ENCODE data around the gene LYST.
"Not testable (repeated sequence)": the region's sequence is repeated elsewhere in the genome, so short reads cannot be mapped to it uniquely, and the experiment has no call there.

The LYST gene

DNA sequence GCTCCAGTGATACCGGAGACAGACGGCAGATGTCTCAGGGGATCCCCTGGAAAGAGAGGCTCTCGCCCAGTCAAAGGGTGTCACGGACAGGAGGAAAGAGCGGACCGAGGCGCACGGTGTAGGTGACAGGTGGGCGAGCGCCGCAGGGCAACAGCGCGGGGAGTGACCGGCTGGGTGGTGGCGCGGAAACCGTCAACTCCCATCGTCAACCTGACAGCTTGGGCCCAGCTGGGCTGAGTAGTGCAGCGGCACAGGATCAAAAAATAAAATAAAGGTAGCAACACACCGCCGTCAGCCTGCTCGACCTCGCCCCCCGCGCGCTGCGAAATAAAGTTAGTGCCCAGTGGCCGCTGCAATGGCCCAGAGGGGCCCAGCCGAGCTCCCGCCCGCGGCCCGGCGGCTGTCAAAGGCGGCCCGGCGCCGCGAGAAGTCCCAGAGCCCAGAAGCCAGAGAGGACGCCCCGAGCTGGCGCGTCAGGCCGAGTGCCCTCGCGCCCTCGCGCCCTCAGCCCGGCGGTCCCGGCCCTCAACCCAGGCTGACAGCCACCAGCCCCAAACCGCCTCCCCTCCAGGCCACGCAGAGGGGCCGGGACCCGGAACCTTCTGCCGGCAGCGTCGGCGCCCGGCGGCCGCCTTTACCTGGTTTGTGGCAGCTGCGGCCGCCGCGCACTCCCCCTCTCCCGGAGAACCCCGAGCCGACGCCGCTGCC, at the start of gene LYST:
Gene LYST (minus strand): TSS at position 702 of the 708 bp plus-strand sequence. CDS start 36,489 bp downstream, outside the sequence.
- in situ Hi-C loops (cut with HindIII; ENCODE audit: low sequenced_read_pairs), result no loop called here

DNA sequence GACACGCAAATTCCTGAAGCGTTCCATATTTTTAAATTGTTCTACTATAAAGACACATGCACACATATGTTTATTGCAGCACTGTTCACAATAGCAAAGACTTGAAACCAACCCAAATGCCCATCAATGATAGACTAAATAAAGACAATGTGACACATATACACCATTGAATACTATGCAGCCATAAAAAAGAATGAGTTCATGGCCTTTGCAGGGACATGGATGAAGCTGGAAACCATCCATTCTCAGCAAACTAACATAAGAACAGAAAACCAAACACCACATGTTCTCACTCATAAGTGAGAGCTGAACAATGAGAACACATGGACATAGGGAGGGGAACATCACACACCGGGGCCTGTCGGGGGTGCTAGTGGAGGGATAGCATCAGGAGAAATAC, 48.8 kb upstream of the LYST start:
- in situ Hi-C loops (cut with HindIII; ENCODE audit: low sequenced_read_pairs), result not testable (repeated sequence)

- in situ Hi-C loops (cut with HindIII; ENCODE audit: low sequenced_read_pairs), result no loop called here
These were observed 46.6 kb upstream of the LYST start for GRCh38 chr1:235913311-235913710.

- in situ Hi-C loops (cut with HindIII; ENCODE audit: low sequenced_read_pairs), result no loop called here
These were observed 45.2 kb upstream of the LYST start for GRCh38 chr1:235911876-235912275.

DNA sequence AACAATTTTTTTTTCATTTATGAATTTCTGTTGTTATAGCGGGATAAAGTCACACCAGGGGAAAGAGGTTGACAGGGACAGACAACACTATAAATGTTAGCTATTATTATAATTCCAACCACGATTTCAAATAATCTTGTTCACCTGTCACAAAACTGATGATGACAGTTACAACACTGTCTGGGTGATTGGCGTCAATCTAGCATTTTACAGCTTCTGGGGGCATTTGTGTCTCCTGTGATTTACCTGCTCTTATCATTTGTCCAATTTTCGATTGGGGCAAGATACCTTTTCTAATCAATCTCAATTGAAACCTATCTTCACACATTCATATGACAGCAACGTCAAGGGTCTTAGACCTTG, 44.6 kb upstream of the LYST start:
- in situ Hi-C loops (cut with HindIII; ENCODE audit: low sequenced_read_pairs), result no loop called here

DNA sequence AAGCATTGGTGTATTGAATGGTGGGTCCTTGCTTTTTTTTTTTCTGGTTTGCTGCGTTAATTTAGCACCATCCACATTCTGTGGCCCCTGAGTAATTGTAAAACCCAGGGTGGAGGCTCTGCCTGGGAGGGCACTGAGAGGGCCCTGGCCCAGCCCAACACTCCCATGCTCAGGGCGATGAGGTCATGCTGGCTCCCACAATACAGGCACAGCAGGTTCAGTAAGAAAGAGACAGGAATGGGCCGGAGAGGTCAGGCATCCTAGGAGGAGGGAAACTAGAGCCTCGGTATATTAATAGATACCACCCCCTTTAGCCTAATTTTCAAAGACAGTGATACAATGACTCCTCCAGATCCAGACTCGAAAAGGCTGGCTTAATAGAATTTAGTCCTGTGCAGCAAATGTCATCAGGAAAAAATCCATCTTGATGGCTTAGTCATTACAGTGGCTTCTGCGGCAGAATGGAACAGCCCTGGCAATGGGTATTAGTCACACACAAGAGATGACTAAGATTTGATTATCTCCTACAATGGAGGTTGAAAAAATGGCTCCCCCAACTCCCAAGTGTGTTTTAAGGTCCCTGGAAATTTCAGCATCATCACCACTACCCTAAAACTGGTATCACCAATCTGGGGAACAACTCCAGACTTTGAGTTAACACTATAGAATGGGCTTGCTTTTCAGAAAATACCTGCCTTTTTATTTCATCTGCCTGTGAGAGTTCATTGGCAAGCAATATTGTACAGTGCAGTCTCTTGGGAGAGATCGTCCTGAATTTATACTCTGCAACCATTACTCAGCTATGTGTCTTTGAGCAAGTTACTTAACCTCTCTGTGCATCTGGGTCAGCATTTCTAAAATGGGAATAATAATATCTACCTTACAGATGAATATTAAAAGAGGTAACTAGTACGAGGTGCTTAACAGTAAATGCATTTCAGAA, 43.9 kb upstream of the LYST start:
- in situ Hi-C loops (cut with HindIII; ENCODE audit: low sequenced_read_pairs), result no loop called here

- in situ Hi-C loops (cut with HindIII; ENCODE audit: low sequenced_read_pairs), result no loop called here
These were observed 42.2 kb upstream of the LYST start for GRCh38 chr1:235908742-235909520.

DNA sequence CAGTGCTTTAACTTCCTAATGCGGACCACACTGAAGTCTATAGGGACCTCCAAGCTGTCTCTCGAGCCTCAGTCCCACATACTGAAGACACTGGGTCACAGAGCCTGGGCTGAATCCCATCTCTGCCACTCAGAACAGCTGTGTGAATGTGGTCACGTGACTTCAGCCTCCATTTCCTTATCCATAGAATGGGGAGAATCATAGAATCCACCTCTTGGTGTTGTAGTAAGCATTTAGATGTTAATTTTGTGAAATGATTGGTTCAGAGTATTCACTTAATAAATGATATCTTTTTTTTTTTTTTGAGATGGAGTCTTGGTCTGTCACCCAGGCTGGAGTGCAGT, 41.2 kb upstream of the LYST start:
- in situ Hi-C loops (cut with HindIII; ENCODE audit: low sequenced_read_pairs), result no loop called here

DNA sequence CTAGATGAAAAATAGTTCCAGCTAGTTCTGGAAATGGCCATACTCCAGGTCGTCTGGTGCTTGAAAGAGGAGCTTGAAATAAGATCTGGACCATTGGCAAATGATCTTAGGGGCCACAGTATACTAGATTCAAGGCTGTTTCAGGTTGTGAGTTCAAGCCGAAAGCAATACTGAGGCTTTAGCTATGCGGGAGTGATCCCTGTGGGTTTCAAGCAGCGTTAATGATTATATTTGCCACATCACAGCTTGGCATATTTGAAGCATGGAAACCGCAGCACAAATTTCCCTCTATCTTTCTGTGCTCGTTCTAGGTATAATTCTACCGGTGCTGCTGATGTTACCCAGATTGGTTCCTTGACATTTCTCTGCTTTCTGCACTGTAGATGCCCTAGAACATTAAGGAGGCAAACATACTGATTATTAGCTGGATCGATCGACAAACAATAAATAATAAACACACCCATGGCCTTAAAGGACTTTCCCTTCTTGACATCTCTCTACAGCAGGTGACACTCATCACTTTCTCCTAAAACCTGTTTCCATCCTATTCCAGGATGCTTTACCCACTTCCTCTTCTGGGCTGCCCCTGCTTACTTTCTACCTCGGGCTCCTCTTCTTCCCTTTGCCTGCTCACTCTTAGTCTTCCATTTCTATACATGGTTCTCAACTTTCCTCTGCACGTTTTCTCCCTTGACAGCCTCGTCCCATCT, 40.6 kb upstream of the LYST start:
- in situ Hi-C loops (cut with HindIII; ENCODE audit: low sequenced_read_pairs), result no loop called here

- in situ Hi-C loops (cut with HindIII; ENCODE audit: low sequenced_read_pairs), result no loop called here
These were observed 39.7 kb upstream of the LYST start for GRCh38 chr1:235906436-235906835.

DNA sequence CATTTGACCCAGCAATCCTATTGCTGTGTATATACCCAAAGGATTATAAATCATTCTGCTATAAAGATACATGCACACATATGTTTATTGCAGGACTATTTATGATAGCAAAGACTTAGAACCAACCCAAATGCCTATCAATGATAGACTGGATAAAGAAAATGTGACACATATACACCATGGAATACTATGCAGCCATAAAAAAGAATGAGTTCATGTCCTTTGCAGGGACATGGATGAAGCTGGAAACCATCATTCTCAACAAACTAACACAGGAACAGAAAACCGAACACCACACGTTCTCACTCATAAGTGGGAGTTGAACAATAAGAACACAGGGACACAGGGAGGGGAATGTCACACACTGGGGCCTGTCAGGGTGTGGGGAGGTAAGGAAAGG, 37.1 kb upstream of the LYST start:
- in situ Hi-C loops (cut with HindIII; ENCODE audit: low sequenced_read_pairs), result not testable (repeated sequence)

GRCh38 chr1:235902677-235903542, 36.2 kb upstream of the LYST start:
- in situ Hi-C loops (cut with HindIII; ENCODE audit: low sequenced_read_pairs), result no loop called here

DNA sequence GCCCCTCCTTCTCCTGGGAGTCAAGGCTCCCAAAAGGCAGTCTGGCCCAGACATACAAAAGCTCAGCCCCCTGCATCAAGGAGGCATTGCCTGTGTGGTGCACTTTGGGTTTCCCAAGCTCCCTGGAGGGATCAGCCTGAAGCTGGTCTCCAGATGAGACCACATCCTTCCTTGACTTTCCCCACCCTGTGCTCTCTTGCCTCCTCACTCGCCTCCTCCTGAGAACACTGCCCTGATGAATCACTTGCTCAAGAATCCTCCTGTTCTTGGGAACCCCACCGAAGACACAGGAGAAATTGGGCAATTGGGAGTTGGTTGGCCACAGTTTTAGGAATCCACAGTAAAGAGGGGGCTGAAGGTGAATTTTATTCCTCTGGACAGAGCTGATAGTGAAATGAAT, 34.8 kb upstream of the LYST start:
- in situ Hi-C loops (cut with HindIII; ENCODE audit: low sequenced_read_pairs), result no loop called here

- in situ Hi-C loops (cut with HindIII; ENCODE audit: low sequenced_read_pairs), result no loop called here
These were observed 31.4 kb upstream of the LYST start for GRCh38 chr1:235898126-235898525.

- in situ Hi-C loops (cut with HindIII; ENCODE audit: low sequenced_read_pairs), result no loop called here
These were observed 27.1 kb upstream of the LYST start for GRCh38 chr1:235893840-235894239.

DNA sequence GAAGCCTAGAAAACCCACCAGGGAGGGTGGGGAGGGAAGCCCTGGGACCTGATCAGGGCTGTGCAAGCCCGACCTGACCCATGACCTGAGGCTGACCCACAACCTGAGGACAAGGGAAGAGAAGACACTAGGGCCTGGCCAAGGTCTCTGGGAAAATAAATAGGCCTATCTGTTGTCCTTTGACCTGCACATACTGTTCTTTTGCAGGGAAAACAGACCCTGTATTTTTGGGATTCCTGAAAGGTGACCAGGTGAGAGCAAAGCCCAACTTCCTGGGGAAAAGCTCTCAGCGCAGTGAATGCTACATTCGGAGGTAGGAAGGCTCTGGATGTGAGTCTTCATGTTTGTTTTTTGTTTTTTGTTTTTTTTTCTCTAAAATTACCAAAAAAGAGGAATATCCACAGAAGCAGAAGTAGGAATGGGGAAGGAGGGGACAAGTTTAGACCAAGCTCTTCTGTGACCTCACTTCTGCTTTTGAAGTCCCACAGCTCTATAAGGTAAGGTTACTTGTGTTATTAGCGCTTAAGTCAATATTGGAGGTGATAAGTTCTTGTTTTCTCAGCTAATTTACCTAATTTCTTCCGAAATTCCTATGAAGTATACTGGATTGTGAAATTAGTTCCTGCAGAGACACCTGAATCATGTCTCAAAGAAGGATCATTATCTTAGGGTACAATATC, 26.2 kb upstream of the LYST start:
- in situ Hi-C loops (cut with HindIII; ENCODE audit: low sequenced_read_pairs), result no loop called here

DNA sequence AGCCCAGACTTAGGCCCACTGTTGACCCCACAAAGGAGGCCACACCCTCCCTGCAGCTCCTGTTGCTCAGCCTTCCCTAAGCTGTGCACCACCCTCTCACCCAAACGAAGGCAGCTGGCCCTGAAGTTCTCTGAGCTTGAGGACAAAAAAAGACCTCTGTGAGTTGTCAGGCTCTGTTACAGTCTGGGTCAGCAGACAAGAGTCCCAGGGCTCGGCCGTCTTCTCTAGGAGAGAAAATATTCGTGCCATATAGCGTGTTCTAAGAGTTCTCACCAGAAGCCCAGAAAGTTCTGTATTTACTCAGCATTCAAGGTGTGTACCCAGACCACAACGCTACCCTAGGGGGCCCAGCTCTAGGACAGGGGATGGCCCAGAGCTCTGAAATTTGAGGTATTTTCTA, 25.5 kb upstream of the LYST start:
- in situ Hi-C loops (cut with HindIII; ENCODE audit: low sequenced_read_pairs), result no loop called here

DNA sequence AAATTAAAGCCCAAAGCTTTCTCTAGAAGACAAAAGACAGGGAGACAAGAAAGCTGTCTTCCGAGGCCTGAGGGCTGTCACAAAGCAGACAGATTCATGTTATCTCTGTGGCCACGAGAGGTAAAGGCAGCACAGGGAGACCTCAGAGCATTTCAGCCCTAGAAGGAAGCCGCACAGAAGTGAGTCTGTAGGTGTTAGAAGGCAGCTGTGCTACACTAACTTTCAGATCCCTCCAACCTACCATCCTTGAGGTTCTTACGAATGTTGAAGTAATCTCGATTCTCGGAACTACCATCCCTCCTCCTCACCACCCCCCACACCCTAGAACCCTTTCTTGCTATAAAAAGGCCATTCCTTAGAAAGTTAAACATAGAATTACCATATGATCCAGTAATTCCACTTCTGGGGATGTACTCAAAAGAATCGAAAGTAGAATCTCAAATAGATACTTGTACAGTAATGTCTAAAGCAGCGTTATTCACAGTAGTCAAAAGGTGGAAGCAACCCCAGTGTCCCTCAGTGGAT, 21.5 kb upstream of the LYST start:
- in situ Hi-C loops (cut with HindIII; ENCODE audit: low sequenced_read_pairs), result no loop called here

DNA sequence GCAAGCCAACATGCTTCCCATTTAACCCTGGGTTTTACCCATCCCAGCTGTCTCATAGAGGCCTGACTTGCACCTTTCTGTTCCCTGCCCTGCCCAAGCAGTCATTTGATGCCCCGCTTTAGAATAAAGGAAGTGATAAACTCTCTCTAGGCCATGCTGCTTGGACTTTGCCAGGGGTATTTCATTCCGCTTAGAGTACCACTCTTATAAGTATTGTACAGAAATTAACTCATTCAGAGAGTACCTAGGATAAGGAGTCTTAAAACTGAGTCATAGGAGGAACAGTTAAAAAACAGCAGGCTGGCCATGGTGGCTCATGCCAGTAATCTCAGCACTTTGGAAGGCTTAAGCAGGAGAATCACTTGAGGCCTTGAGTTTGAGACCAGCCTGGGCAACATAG, 21.0 kb upstream of the LYST start:
- in situ Hi-C loops (cut with HindIII; ENCODE audit: low sequenced_read_pairs), result no loop called here
